H9 (cell line): ENCODE measurements around the gene IL1RAPL2. TPM values are rescaled to one million over a fixed set of nuclear protein-coding genes. Genes with fewer than 3 reads are reported as not detected.

ENCODE experiments used
- DNase-seq: peaks from one replicate; pipeline ENCODE4 v3.0.0-alpha.2; 2017
- H2AFZ ChIP-seq: one replicate; pipeline ENCODE4 v1.6.1; 2013; ENCODE audit warnings: mild to moderate bottlenecking, low read length, control low read depth, moderate library complexity
- H2AK5ac ChIP-seq: 2 replicates; pipeline ENCODE4 v1.6.1; 2013; ENCODE audit warnings: low read length, control low read depth, mixed read lengths; ENCODE audit not compliant: insufficient read length
- H2BK120ac ChIP-seq: one replicate; pipeline ENCODE4 v1.6.1; 2013; ENCODE audit warnings: low read depth, mild to moderate bottlenecking, low read length, control low read depth, inconsistent platforms; ENCODE audit not compliant: poor library complexity, severe bottlenecking
- H2BK12ac ChIP-seq: 2 replicates; pipeline ENCODE4 v1.6.1; 2013; ENCODE audit warnings: low read length, control low read depth, mixed read lengths, low read depth; ENCODE audit not compliant: insufficient read length
- H2BK15ac ChIP-seq: 2 replicates; pipeline ENCODE4 v1.6.1; 2013; ENCODE audit warnings: low read depth, low read length, control low read depth
- H2BK20ac ChIP-seq: one replicate; pipeline ENCODE4 v1.6.1; 2013; ENCODE audit warnings: low read depth, mild to moderate bottlenecking, low read length, control low read depth, inconsistent platforms; ENCODE audit not compliant: poor library complexity, severe bottlenecking
- H2BK5ac ChIP-seq: 2 replicates; pipeline ENCODE4 v1.6.1; 2013; ENCODE audit warnings: low read length, control low read depth, mixed read lengths; ENCODE audit not compliant: insufficient read length
- H3K14ac ChIP-seq: 2 replicates; pipeline ENCODE4 v1.6.1; 2013; ENCODE audit warnings: low read length, control low read depth; ENCODE audit not compliant: insufficient read depth
- H3K18ac ChIP-seq: 2 replicates; pipeline ENCODE4 v1.6.1; 2013; ENCODE audit warnings: low read depth, mild to moderate bottlenecking, mixed read lengths, low read length, control low read depth; ENCODE audit not compliant: insufficient read length
- H3K23ac ChIP-seq: 2 replicates; pipeline ENCODE4 v1.6.1; 2013; ENCODE audit warnings: low read length, control low read depth, mixed read lengths, low read depth; ENCODE audit not compliant: insufficient read length
- H3K23me2 ChIP-seq: 2 replicates; pipeline ENCODE4 v1.6.1; 2013; ENCODE audit warnings: low read depth, mild to moderate bottlenecking, mixed read lengths, low read length, control low read depth; ENCODE audit not compliant: insufficient read length, poor library complexity, severe bottlenecking
- H3K27ac ChIP-seq: 2 replicates; pipeline ENCODE4 v1.5.1; 2013; ENCODE audit warnings: low read length, control low read depth, mixed read lengths, low read depth; ENCODE audit not compliant: insufficient read length
- H3K27me3 ChIP-seq: 2 replicates; pipeline ENCODE4 v1.6.1; 2013; ENCODE audit warnings: low read length, control low read depth, inconsistent platforms; ENCODE audit not compliant: insufficient read depth
- H3K4ac ChIP-seq: 2 replicates; pipeline ENCODE4 v1.6.1; 2013; ENCODE audit warnings: low read depth, mild to moderate bottlenecking, control low read depth, inconsistent platforms, low read length, moderate library complexity
- H3K4me1 ChIP-seq: 2 replicates; pipeline ENCODE4 v1.6.1; 2013; ENCODE audit warnings: low read length, control low read depth, inconsistent platforms; ENCODE audit not compliant: insufficient read depth
- H3K4me2 ChIP-seq: 2 replicates; pipeline ENCODE4 v1.6.1; 2013; ENCODE audit warnings: low read length, control low read depth, mixed read lengths; ENCODE audit not compliant: insufficient read length, insufficient read depth
- H3K56ac ChIP-seq: 2 replicates; pipeline ENCODE4 v1.6.1; 2013; ENCODE audit warnings: low read depth, mild to moderate bottlenecking, mixed read lengths, low read length, control low read depth; ENCODE audit not compliant: insufficient read length
- H3K79me1 ChIP-seq: 2 replicates; pipeline ENCODE4 v1.6.1; 2013; ENCODE audit warnings: low read depth, mild to moderate bottlenecking, moderate library complexity, low read length, control low read depth, inconsistent platforms; ENCODE audit not compliant: insufficient read depth, poor library complexity, severe bottlenecking
- H3K79me2 ChIP-seq: 2 replicates; pipeline ENCODE4 v1.6.1; 2013; ENCODE audit warnings: low read length, control low read depth, inconsistent platforms; ENCODE audit not compliant: insufficient read depth
- H3K9ac ChIP-seq: 2 replicates; pipeline ENCODE4 v1.6.1; 2013; ENCODE audit warnings: low read length, control low read depth, mixed read lengths; ENCODE audit not compliant: insufficient read length; ENCODE audit errors: extremely low read depth
- H3K9me3 ChIP-seq: one replicate; pipeline ENCODE4 v1.6.1; 2013; ENCODE audit warnings: low read depth, low read length, inconsistent platforms; ENCODE audit not compliant: control insufficient read depth
- H3T11ph ChIP-seq: one replicate; pipeline ENCODE4 v1.6.1; 2013; ENCODE audit warnings: mild to moderate bottlenecking, low read length, control low read depth, inconsistent platforms
- H4K20me1 ChIP-seq: one replicate; pipeline ENCODE4 v1.6.1; 2013; ENCODE audit not compliant: control insufficient read depth, insufficient read length, insufficient read depth
- H4K5ac ChIP-seq: 2 replicates; pipeline ENCODE4 v1.6.1; 2013; ENCODE audit warnings: low read depth, mild to moderate bottlenecking, mixed read lengths, low read length, control low read depth; ENCODE audit not compliant: insufficient read length
- H4K8ac ChIP-seq: replicated peaks from 2 replicates; pipeline ENCODE4 v1.6.1; 2013; ENCODE audit warnings: low read length, control low read depth, mixed read lengths, low read depth; ENCODE audit not compliant: insufficient read length
- H4K91ac ChIP-seq: 2 replicates; pipeline ENCODE4 v1.6.1; 2013; ENCODE audit warnings: low read depth, mild to moderate bottlenecking, moderate library complexity, mixed read lengths, low read length, control low read depth; ENCODE audit not compliant: insufficient read length
- H3K27ac Mint-ChIP-seq, 3 experiments: 2 replicates in 2 of 3; 3 replicates in 1 of 3; pipeline ENCODE4 v1.8.0; 2020 to 2021; ENCODE audit warnings: mixed read lengths in 3 of 3, mild to moderate bottlenecking in 1 of 3, moderate library complexity in 1 of 3
- H3K27me3 Mint-ChIP-seq: 2 replicates; pipeline ENCODE4 v1.8.0; 2021; ENCODE audit warnings: low read depth, mild to moderate bottlenecking, moderate library complexity, mixed read lengths
- H3K36me3 Mint-ChIP-seq, 3 experiments: 2 replicates in 2 of 3; 3 replicates in 1 of 3; pipeline ENCODE4 v1.8.0; 2020 to 2021; ENCODE audit warnings: low read depth in 3 of 3, mixed read lengths in 3 of 3; ENCODE audit not compliant: insufficient read depth in 1 of 3
- H3K4me1 Mint-ChIP-seq, 2 experiments: 2 replicates each; pipeline ENCODE4 v1.8.0; 2020; ENCODE audit warnings: mixed read lengths in 2 of 2
- H3K4me3 Mint-ChIP-seq, 2 experiments: 2 replicates in 1 of 2; 3 replicates in 1 of 2; pipeline ENCODE4 v1.8.0; 2020 to 2021; ENCODE audit warnings: mild to moderate bottlenecking in 2 of 2, mixed read lengths in 2 of 2, moderate library complexity in 1 of 2
- H3K9me3 Mint-ChIP-seq, 2 experiments: 2 replicates in 1 of 2; 3 replicates in 1 of 2; pipeline ENCODE4 v1.8.0; 2020; ENCODE audit warnings: mild to moderate bottlenecking in 2 of 2, mixed read lengths in 2 of 2, moderate library complexity in 1 of 2
- CTCF ChIP-seq: fragments of 200-600 bp; sonication (generic); conservative IDR thresholded peaks from 3 replicates; pipeline ENCODE4 v1.8.0; 2021; ENCODE audit warnings: antibody characterized with exemption, mild to moderate bottlenecking
- WGBS: extraction: QIAGEN DNeasy Blood & Tissue Kit; methylation state at CpG from one replicate; pipeline ENCODE4 v1.1.7; 2013; ENCODE audit warnings: missing lambda C conversion rate, low lambda C conversion rate, mixed read lengths; ENCODE audit not compliant: insufficient read length; ENCODE audit errors: extremely low coverage; 5-methylcytosine and 5-hydroxymethylcytosine counted together
- total RNA-seq: library from RNA; stranded (reverse); gene quantifications from 2 replicates; pipeline ENCODE4 v1.2.1, GENCODE V29; 2021

IL1RAPL2 gene
- total RNA-seq, 1 experiment from 2014 or later = not detected

- H2AK5ac ChIP-seq = no peak overlapping the region
- Mint-ChIP-seq H3K27ac (no peak overlapping the region), H3K4me3 (no peak overlapping the region), H3K4me1 (no peaks in the 10 kb centered on the region), H3K27me3 (no peaks in the 10 kb centered on the region), H3K9me3 (peaks cover 0 to 21% of the 10 kb centered on the region in 2 experiments; a peak in 3 of 5 replicates), H3K36me3 (no peaks in the 10 kb centered on the region; a peak in 1 of 7 replicates)
- peak; percentile 55 for DNase-seq
- no peak overlapping the region for H2AFZ ChIP-seq
- no peak overlapping the region for H3K18ac ChIP-seq
- no peak overlapping the region for H3K4me2 ChIP-seq
- no peak overlapping the region for H2BK120ac ChIP-seq
- no peaks in the 10 kb centered on the region for H3K23me2 ChIP-seq
- no CpG with 5 or more reads among the region's 2 CpGs for WGBS
- no peak overlapping the region for H2BK20ac ChIP-seq
- no peak overlapping the region for H3K14ac ChIP-seq
- peak; percentile 64 for TF ChIP-seq CTCF
- H4K8ac ChIP-seq = no peak overlapping the region
- H3K79me1 ChIP-seq = no peaks in the 10 kb centered on the region
- no peak overlapping the region for H4K5ac ChIP-seq
- H3K79me2 ChIP-seq = no peaks in the 10 kb centered on the region
- no peaks in the 10 kb centered on the region for H3K27me3 ChIP-seq
- no peak overlapping the region for H2BK12ac ChIP-seq
- H3K9ac ChIP-seq = no peak overlapping the region
- no peak overlapping the region for H3T11ph ChIP-seq
- H3K27ac ChIP-seq = no peak overlapping the region
- no peak overlapping the region for H2BK15ac ChIP-seq
- H3K4me1 ChIP-seq = no peaks in the 10 kb centered on the region
- no peak overlapping the region for H3K56ac ChIP-seq
- no peak overlapping the region for H3K23ac ChIP-seq
- no peak overlapping the region for H3K4ac ChIP-seq
- H3K9me3 ChIP-seq = no peaks in the 10 kb centered on the region
- H2BK5ac ChIP-seq = no peak overlapping the region
- H4K91ac ChIP-seq = no peak overlapping the region
- H4K20me1 ChIP-seq = no peaks in the 10 kb centered on the region
Observed at GRCh38 chrX:105191878-105192277, 625.9 kb downstream of the IL1RAPL2 start.
